HFFc6 (cell line): ENCODE results near the gene APC2. TPM values are rescaled to one million over a fixed set of nuclear protein-coding genes. Genes with fewer than 3 reads are reported as not detected.

Experiments
- DNase-seq: peaks from one replicate; pipeline ENCODE4 v3.0.0-alpha.2; 2018
- H3K27ac Mint-ChIP-seq: 2 replicates; pipeline ENCODE4 v1.8.0; 2020; ENCODE audit warnings: mild to moderate bottlenecking, mixed read lengths
- H3K27me3 Mint-ChIP-seq: 2 replicates; pipeline ENCODE4 v1.8.0; 2021; ENCODE audit warnings: mild to moderate bottlenecking, moderate library complexity, mixed read lengths; ENCODE audit not compliant: insufficient read depth
- H3K36me3 Mint-ChIP-seq: 2 replicates; pipeline ENCODE4 v1.8.0; 2021; ENCODE audit warnings: low read depth, mixed read lengths
- H3K4me1 Mint-ChIP-seq: 2 replicates; pipeline ENCODE4 v1.8.0; 2020; ENCODE audit warnings: low read depth, mixed read lengths
- H3K4me3 Mint-ChIP-seq: 2 replicates; pipeline ENCODE4 v1.8.0; 2020; ENCODE audit warnings: mild to moderate bottlenecking, moderate library complexity, mixed read lengths
- H3K9me3 Mint-ChIP-seq: 2 replicates; pipeline ENCODE4 v1.8.0; 2020; ENCODE audit warnings: mild to moderate bottlenecking, mixed read lengths
- CTCF ChIP-seq: fragments of 200-600 bp; sonication (generic); IDR thresholded peaks from 2 replicates; pipeline ENCODE4 v1.5.0; 2021; ENCODE audit warnings: antibody characterized with exemption, mild to moderate bottlenecking
- total RNA-seq, 6 experiments: library from RNA; stranded (reverse); fragmentation: NEBNext Ultra II Directional; extraction: Animal tissue kit (Norgen Biotek cat#: 25700); gene quantifications; 2 replicates in 1 of 6; 3 replicates in 5 of 6; pipeline ENCODE4 v1.2.3, GENCODE V29; 2021

Gene APC2
- total RNA-seq, 6 experiments from 2014 or later, result 0.18 to 0.47 (median 0.32) TPM

GRCh38 chr19:1426736-1427135 lies 23.2 kb upstream of the APC2 start:
- no peak overlapping the region for H3K27ac Mint-ChIP-seq
- H3K36me3 Mint-ChIP-seq, result peaks cover 4% of the 10 kb centered on the region; the same call in 1 of the 2 replicates
- H3K27me3 Mint-ChIP-seq, result peaks cover 4% of the 10 kb centered on the region; the same call in 1 of the 2 replicates
- no peaks in the 10 kb centered on the region for H3K9me3 Mint-ChIP-seq
- no peak for TF ChIP-seq CTCF
- DNase-seq, result no peak
- H3K4me3 Mint-ChIP-seq, result no peak overlapping the region
- no peaks in the 10 kb centered on the region for H3K4me1 Mint-ChIP-seq

DNA sequence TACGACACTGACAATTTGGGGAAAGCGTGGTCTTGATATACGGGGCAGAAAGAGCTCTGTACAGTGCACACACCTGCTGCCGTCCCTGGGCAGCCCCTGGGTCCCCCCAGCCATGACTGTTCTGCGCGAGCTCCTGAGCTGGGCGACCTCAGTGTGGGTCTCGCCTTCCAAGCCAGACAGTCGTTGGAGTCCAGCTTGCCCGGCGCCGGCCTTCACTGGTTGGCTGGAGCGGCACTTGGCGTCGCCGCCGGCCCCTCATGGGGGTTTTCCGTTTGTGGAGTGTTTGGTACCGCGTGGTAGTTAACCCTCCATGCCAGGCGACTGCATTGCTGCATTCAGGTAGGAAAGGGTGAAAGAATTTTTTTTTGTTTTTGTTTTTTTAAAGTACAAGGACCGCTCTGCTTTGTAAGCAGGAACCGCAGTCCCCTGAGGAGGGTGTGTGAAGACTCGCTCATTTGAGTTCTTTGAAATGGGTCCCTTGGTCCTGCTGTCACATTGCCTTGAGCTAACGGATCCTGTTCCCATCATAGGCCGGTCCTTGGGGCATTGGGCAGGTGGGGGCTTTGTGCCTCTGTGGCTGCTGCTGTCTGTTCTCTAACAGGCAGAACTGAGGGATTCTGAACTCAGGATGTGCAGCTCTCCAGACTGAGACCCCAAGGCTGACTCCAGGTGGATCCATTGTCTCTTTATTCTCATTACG lies 22.6 kb upstream of the APC2 start:
- Mint-ChIP-seq H3K4me3 (no peak overlapping the region), H3K27me3 (peaks cover 4% of the 10 kb centered on the region; the same call in 1 of the 2 replicates), H3K36me3 (peaks cover 4% of the 10 kb centered on the region; the same call in 1 of the 2 replicates), H3K27ac (no peak overlapping the region), H3K4me1 (no peaks in the 10 kb centered on the region), H3K9me3 (no peaks in the 10 kb centered on the region)
- no peak for TF ChIP-seq CTCF
- no peak for DNase-seq

DNA sequence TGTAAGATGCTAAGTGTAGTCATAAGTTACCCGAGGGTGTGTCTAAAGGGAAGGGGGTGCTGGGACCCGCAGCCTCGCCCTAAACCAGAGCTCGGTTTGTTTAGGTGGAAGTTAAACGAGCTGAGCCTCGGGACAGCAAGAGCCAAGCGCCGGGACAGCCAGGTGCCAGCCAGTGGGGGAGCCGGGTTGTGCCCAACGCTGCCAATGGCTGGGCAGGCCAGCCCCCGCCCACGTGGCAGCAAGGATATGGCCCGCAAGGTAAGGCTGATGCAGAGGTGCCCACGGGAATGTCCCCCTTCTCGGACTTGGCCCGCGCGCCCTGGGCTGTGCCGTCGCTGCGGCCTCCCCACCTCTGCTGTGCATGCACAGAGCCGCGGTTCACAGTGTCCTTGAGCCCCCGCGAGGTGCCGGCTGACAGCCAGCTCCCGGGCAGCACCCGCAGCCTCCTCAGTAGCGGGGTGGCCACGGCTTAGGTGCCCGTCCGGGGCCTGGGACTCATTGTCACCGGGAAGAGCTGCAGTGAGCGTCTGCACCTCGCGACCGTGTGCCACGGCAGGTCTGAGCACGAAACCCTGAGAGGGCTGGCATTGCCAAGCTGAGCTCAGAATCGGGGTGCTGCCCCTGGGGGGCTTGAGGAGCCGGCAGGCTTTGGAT lies 21.1 kb upstream of the APC2 start:
- DNase-seq, result no peak
- Mint-ChIP-seq H3K9me3 (no peaks in the 10 kb centered on the region), H3K4me3 (no peak overlapping the region), H3K27ac (no peak overlapping the region), H3K4me1 (no peaks in the 10 kb centered on the region), H3K36me3 (no peaks in the 10 kb centered on the region; the same call in 1 of the 2 replicates), H3K27me3 (peaks cover 4% of the 10 kb centered on the region; the same call in 1 of the 2 replicates)
- no peak for TF ChIP-seq CTCF

GRCh38 chr19:1429750-1430149 lies 20.2 kb upstream of the APC2 start:
- H3K9me3 Mint-ChIP-seq, result no peaks in the 10 kb centered on the region
- TF ChIP-seq CTCF, result no peak

GRCh38 chr19:1430246-1430645 lies 19.7 kb upstream of the APC2 start:
- Mint-ChIP-seq H3K4me1 (no peaks in the 10 kb centered on the region), H3K27me3 (peaks cover 4% of the 10 kb centered on the region; the same call in 1 of the 2 replicates), H3K4me3 (no peak overlapping the region), H3K27ac (no peak overlapping the region), H3K36me3 (no peaks in the 10 kb centered on the region; the same call in 1 of the 2 replicates), H3K9me3 (no peaks in the 10 kb centered on the region)
- DNase-seq, result no peak
- TF ChIP-seq CTCF, result no peak

More at GRCh38 chr19:1429750-1430149, 20.2 kb upstream of the APC2 start:
- no peaks in the 10 kb centered on the region for H3K4me1 Mint-ChIP-seq
- H3K4me3 Mint-ChIP-seq, result no peak overlapping the region
- no peak for DNase-seq
- no peaks in the 10 kb centered on the region; the same call in 1 of the 2 replicates for H3K36me3 Mint-ChIP-seq
- H3K27ac Mint-ChIP-seq, result no peak overlapping the region
- peaks cover 4% of the 10 kb centered on the region; the same call in 1 of the 2 replicates for H3K27me3 Mint-ChIP-seq
